HepG2 (cell line): ENCODE measurements around the gene CLRN2. TPM values are rescaled to one million over a fixed set of nuclear protein-coding genes. Genes with fewer than 3 reads are reported as not detected.

Experiments used
- AGO1 ChIP-seq: fragments of 200-400 bp; formaldehyde crosslinking; IDR thresholded peaks from 2 replicates; pipeline ENCODE4 v1.6.1; 2017; ENCODE audit warnings: mild to moderate bottlenecking, low read depth, low read length, moderate library complexity; ENCODE audit not compliant: poor library complexity, severe bottlenecking
- CHD2 ChIP-seq: IDR thresholded peaks from 2 replicates; pipeline ENCODE4 v1.6.1; 2011; ENCODE audit warnings: low read depth, low read length, improper control_type of control experiment
- NFYB ChIP-seq: sonication (generic); formaldehyde crosslinking; IDR thresholded peaks from 2 replicates; pipeline ENCODE4 v1.4.0; 2020; ENCODE audit warnings: missing genetic modification reagents
- NFYC ChIP-seq: IDR thresholded peaks from 2 replicates; pipeline ENCODE4 v1.6.1; 2016; ENCODE audit warnings: missing genetic modification reagents, missing compliant biosample characterization
- PAWR ChIP-seq: sonication (generic); formaldehyde crosslinking; IDR thresholded peaks from 2 replicates; pipeline ENCODE4 v1.4.0; 2020; ENCODE audit warnings: missing genetic modification reagents, mild to moderate bottlenecking, borderline replicate concordance
- SIN3B ChIP-seq: fragments of 150-350 bp; IDR thresholded peaks from 2 replicates; pipeline ENCODE4 v1.6.1; 2014; ENCODE audit warnings: low read length
- TARDBP ChIP-seq: sonication (generic); formaldehyde crosslinking; IDR thresholded peaks from 2 replicates; pipeline ENCODE4 v1.8.0; 2022; ENCODE audit warnings: mild to moderate bottlenecking, missing genetic modification reagents
- TMF1 ChIP-seq: sonication (generic); formaldehyde crosslinking; IDR thresholded peaks from 2 replicates; pipeline ENCODE4 v1.8.1; 2022; ENCODE audit warnings: low read depth, missing genetic modification reagents
- ZEB1 ChIP-seq: IDR thresholded peaks from 2 replicates; pipeline ENCODE4 v1.6.1; 2012; ENCODE audit warnings: mild to moderate bottlenecking, low read depth, inconsistent platforms; ENCODE audit not compliant: insufficient replicate concordance
- ZMYM4 ChIP-seq: sonication (generic); formaldehyde crosslinking; IDR thresholded peaks from 2 replicates; pipeline ENCODE4 v1.8.1; 2023; ENCODE audit warnings: mild to moderate bottlenecking, missing genetic modification reagents
- ZNF331 ChIP-seq: sonication (generic); formaldehyde crosslinking; IDR thresholded peaks from 2 replicates; pipeline ENCODE4 v1.4.0; 2020; ENCODE audit warnings: missing genetic modification reagents
- ZSCAN22 ChIP-seq: sonication (generic); formaldehyde crosslinking; IDR thresholded peaks from 2 replicates; pipeline ENCODE4 v1.4.0; 2020; ENCODE audit warnings: mild to moderate bottlenecking, missing genetic modification reagents
- ZZZ3 ChIP-seq: sonication (generic); formaldehyde crosslinking; IDR thresholded peaks from 2 replicates; pipeline ENCODE4 v1.4.0; 2020; ENCODE audit warnings: missing genetic modification reagents, mild to moderate bottlenecking, borderline replicate concordance
- polyA plus RNA-seq, 8 experiments: library from polyadenylated mRNA; depleted of rRNA in 3 of 8; stranded (reverse) in 7 of 8; unstranded in 1 of 8; fragments of >200 nt; fragmentation: Illumina TruSeq in 4 of 8; extraction: Trizol in 4 of 8; gene quantifications; 2 replicates each; pipeline versions ENCODE4 v1.2.1 to v1.2.3, GENCODE V29; 2011 to 2016; ENCODE audit warnings: low read depth in 4 of 8, missing spikeins in 1 of 8, mixed read lengths in 1 of 8; ENCODE audit not compliant: insufficient read depth in 1 of 8
- total RNA-seq, 5 experiments: library from RNA; depleted of rRNA; stranded (reverse); fragments of >200 nt; fragmentation: Illumina TruSeq; extraction: Trizol; gene quantifications; 2 replicates each; pipeline ENCODE4 v1.2.3, GENCODE V29; 2016; ENCODE audit warnings: low read depth in 1 of 5

The CLRN2 gene
- total and polyA plus RNA-seq, 2 of the 13 experiments (the other 11 are each of a cell fraction or from before 2014, with no cell fraction given), result not detected

DNA sequence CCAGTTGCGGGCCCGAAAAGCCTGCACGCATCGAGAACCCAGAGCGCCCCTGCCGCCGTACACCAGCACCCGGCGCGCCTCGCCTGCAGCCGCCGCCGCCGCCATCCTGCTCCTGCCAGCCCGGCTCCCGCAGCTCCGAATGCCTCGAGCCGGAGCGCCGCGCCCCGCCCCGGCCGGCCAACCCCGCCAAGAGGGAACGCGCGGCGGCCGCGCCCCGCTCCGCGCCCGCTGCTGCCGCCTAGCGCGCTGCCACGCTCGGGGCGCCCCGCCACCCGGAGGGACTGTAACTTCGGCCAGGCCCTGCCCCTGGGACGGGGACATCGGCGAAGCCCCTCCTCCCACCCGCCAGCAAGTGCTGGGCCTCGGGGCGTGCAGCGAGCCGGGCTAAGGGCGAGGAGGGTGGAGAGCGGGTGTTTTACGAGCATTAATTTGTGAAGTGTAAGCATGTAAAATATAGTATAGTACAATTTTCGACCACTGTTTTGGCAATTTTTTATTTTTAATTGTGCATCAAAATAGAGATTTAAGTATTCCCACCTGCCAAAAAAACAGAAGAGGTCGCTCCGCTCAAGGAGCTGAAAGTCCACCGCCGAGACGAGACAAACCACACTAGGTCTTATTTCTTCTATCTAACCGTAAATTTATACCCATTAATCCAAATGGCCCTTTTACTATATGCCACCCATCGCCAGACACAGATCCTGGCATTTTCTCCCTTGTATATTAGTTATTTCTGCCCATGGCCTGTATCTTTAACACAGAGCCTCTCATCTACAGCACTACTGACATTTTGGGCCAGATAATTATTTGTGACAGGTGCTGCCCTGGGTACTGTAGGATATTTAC is 2.8 kb upstream of the CLRN2 start, which contains the start of gene QDPR (continued):
- TF ChIP-seq ZEB1, result no peak
- no peak for TF ChIP-seq NFYC
- no peak for TF ChIP-seq PAWR (CRISPR knock-in tag)
- no peak for TF ChIP-seq NFYB (CRISPR knock-in tag)
- TF ChIP-seq TMF1, result peak; percentile 79
- TF ChIP-seq ZZZ3 (CRISPR knock-in tag), result no peak
- peak; percentile 58; the same call in 1 of the 2 replicates for TF ChIP-seq ZNF331 (CRISPR knock-in tag)
- no peak for TF ChIP-seq SIN3B
- no peak for TF ChIP-seq ZSCAN22 (CRISPR knock-in tag)
- no peak for TF ChIP-seq CHD2
- TF ChIP-seq ZMYM4 (CRISPR knock-in tag), result peak; percentile 49; the same call in 1 of the 2 replicates
- TF ChIP-seq AGO1, result no peak
- peak; percentile 68; the same call in 1 of the 2 replicates for TF ChIP-seq TARDBP (CRISPR knock-in tag)
